IgD-negative memory B cell (primary cell): ENCODE results near the gene CD34. TPM values are rescaled to one million over a fixed set of nuclear protein-coding genes. Genes with fewer than 3 reads are reported as not detected.

Source experiments
- H3K27ac Mint-ChIP-seq, 3 donors: one replicate each; pipeline ENCODE4 v1.8.0; 2020 to 2022; ENCODE audit warnings: mild to moderate bottlenecking in 3 of 3, mixed read lengths in 3 of 3, moderate library complexity in 1 of 3
- H3K27me3 Mint-ChIP-seq: one replicate; pipeline ENCODE4 v1.8.0; 2021; ENCODE audit warnings: mixed read lengths
- H3K36me3 Mint-ChIP-seq: one replicate; pipeline ENCODE4 v1.8.0; 2020; ENCODE audit warnings: mild to moderate bottlenecking, mixed read lengths
- H3K4me1 Mint-ChIP-seq, 3 donors: one replicate each; pipeline ENCODE4 v1.8.0; 2020 to 2022; ENCODE audit warnings: mixed read lengths in 3 of 3, mild to moderate bottlenecking in 1 of 3
- H3K4me3 Mint-ChIP-seq, 4 donors: one replicate each; pipeline ENCODE4 v1.8.0; 2020 to 2022; ENCODE audit warnings: mild to moderate bottlenecking in 4 of 4, mixed read lengths in 4 of 4, moderate library complexity in 3 of 4
- H3K9me3 Mint-ChIP-seq, 3 donors: one replicate each; pipeline ENCODE4 v1.8.0; 2020 to 2021; ENCODE audit warnings: mixed read lengths in 3 of 3, mild to moderate bottlenecking in 1 of 3
- polyA plus RNA-seq: library from polyadenylated mRNA; unstranded; fragments of 300-500 nt; fragmentation: Illumina TruSeq; gene quantifications from one replicate; pipeline ENCODE4 v1.2.3, GENCODE V29; 2021

CD34 gene
- polyA plus RNA-seq, 1 donor from 2014 or later, result not detected

DNA sequence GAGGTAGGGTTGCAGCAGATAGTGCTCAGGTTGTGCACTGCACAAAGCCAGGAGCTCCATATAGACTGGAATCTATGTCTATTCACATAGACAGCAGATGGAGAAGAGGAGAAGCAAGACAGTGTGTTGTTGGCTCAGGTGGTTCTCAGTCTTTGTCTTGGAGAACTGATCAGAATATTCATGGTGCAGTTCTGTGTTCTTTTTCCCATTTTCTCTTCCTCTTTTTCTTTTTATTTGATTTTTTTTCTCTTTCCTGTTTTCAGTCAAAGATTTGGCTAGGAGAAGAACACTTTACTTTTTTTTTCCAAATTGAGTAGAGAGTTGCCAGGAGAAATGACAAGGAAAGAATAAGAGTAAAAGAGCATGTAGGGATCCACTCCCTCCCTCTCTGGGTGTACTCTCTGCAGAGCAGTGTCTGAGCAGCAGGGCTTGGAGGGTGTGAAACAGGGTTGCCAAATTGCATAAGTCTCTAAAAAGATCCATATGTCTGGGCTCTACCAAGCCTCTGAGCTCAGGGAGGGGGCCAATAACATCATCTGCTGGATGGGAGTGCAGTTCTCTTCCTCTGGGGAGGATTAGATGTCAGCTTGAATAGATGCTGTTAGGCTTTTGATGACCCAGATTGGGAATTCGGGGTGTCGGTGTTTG, 8.7 kb upstream of the CD34 start:
- Mint-ChIP-seq H3K27ac (peak overlapping the region in 1 of 3 donors; percentile 17), H3K9me3 (no peaks in the 10 kb centered on the region), H3K36me3 (no peaks in the 10 kb centered on the region), H3K4me3 (no peak overlapping the region), H3K4me1 (peaks cover 2 to 7% (median 5%) of the 10 kb centered on the region in 3 donors), H3K27me3 (peaks cover 28% of the 10 kb centered on the region)

DNA sequence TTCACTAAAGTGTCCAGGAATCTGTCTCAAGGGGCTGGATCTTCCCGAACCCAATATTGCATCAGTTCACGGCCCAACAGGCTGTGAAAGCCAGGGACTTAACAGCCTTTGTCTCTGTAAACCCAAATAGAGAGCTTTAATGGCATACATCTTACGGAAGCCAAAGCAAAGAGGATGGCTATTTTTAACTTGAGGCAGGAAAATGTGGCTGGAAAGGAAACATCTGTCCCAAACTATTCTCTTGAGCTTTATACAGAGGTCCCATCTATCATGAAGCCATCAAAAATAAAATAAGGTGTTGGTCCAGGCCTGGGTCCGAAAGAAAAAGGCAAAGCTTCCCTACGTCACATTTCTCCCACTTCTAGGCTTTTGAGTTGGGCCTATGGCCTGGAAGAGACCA, 7.7 kb upstream of the CD34 start:
- Mint-ChIP-seq H3K4me3 (no peak overlapping the region), H3K27me3 (peaks cover 24% of the 10 kb centered on the region), H3K27ac (no peak overlapping the region), H3K4me1 (peaks cover 2 to 7% (median 5%) of the 10 kb centered on the region in 3 donors), H3K36me3 (no peaks in the 10 kb centered on the region), H3K9me3 (no peaks in the 10 kb centered on the region)

DNA sequence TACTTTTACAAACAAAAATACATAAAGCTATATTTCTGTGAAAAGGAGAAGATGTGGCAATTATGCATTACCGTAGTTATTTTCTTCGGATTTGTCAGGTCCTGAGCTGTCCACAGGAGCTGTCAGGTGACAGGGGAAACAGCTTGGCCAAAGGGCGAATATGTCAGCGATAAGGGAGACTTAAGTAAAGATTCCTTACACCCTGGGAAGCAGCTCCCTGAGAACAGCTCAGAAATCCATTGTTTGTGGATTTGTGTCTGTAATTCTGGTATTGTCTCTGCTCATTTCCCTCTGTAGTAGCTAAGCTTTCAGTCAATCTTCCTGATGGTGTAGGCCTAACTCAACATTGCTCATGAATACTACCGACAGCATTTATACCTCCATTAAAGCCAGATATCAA, 7.1 kb upstream of the CD34 start:
- H3K9me3 Mint-ChIP-seq, result no peaks in the 10 kb centered on the region
- no peak overlapping the region for H3K27ac Mint-ChIP-seq
- H3K4me1 Mint-ChIP-seq, result peaks cover 2 to 7% (median 5%) of the 10 kb centered on the region in 3 donors
- no peak overlapping the region for H3K4me3 Mint-ChIP-seq
- H3K36me3 Mint-ChIP-seq, result no peaks in the 10 kb centered on the region
- H3K27me3 Mint-ChIP-seq, result peaks cover 23% of the 10 kb centered on the region

DNA sequence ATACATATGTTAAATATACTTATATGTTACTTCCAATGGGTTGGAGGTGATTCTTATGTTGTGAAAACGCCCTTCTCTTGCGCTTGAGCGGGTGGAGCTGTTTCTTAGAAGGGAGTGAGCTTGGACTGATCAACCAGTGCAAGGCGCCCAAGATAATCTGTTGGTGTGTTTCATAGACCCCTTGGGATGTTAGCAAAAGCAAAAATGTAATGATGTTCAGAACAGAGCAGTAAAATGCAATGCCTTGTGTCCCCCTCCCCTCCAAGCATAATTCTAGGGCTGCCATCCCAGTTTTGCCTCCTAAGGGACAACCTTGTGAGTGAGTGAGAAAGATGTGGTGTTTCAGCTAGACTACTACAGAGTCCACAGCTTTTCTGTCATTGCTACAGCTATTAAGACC, 6.2 kb upstream of the CD34 start:
- no peaks in the 10 kb centered on the region for H3K9me3 Mint-ChIP-seq
- H3K27ac Mint-ChIP-seq, result no peak overlapping the region
- peaks cover 2 to 7% (median 5%) of the 10 kb centered on the region in 3 donors for H3K4me1 Mint-ChIP-seq
- H3K4me3 Mint-ChIP-seq, result no peak overlapping the region
- no peaks in the 10 kb centered on the region for H3K36me3 Mint-ChIP-seq
- peaks cover 28% of the 10 kb centered on the region for H3K27me3 Mint-ChIP-seq

DNA sequence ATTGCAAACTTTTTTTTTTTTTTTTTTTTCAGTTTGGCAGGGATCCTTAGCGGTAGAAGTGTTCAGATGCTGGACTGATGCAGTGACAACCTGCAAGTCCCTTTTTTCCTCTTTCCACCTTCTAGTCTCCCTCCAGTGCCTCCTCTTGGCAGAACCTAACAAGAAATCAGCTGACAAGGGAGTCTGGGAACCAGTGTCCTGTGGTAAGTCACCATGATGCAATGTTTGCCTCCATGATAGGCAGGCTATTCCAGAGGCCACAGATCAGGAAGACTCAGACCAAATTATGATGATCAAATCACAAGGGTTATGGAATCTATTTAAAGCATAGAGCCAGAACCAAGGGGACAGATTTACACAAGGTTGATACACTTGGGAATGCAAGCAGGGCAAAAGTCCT, 3.0 kb upstream of the CD34 start:
- peaks cover 0 to 2% (median 0%) of the 10 kb centered on the region in 3 donors for H3K9me3 Mint-ChIP-seq
- H3K4me1 Mint-ChIP-seq, result peaks cover 7 to 15% (median 11%) of the 10 kb centered on the region in 3 donors
- H3K27me3 Mint-ChIP-seq, result peaks cover 34% of the 10 kb centered on the region
- no peak overlapping the region for H3K27ac Mint-ChIP-seq
- H3K36me3 Mint-ChIP-seq, result peaks cover 3% of the 10 kb centered on the region
- no peak overlapping the region for H3K4me3 Mint-ChIP-seq

DNA sequence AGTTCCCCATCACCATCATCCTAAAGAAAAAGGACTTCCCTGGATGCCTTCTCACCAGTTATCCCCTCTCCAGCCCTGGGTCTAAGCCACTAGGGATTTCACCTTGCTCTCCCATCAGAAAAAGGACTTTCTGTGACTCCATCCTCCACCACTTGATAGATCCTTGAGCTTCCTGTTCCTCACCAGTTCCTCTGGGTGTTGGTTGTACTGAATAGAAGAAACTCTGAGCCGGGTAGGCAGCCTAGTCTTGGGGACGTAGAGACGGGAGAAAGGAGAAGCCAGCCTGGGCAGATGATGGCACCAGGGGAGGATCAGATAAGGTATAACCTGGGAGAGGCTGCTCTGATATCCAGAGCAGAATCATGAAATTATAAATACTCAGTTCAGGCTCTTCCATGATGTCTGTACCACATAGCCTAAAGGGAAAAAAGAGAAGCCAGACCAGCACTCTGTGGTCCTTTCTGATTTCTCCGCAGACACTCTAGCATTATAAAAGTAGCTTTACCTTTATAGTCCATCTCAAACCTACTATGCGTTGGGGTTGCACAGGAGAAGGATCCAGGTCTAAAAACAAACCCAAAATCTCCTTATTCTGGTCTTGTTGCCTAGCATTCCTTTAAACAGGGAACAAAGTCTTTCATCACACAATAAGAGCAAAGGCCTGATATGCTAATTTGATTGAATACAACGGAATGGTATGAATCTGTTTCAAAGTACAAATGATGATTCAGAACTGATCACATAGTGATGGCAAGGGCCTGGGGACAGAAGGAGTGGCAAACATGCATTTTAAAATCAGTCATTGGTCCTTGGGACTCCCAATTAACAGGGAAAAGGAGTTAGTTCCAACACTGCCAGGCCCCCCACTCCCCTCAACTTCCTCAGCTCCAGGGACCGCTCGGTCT, 1.2 kb upstream of the CD34 start:
- Mint-ChIP-seq H3K4me1 (peaks cover 7 to 15% (median 11%) of the 10 kb centered on the region in 3 donors), H3K4me3 (no peak overlapping the region), H3K9me3 (peaks cover 0 to 2% (median 0%) of the 10 kb centered on the region in 3 donors), H3K27me3 (peaks cover 36% of the 10 kb centered on the region), H3K27ac (no peak overlapping the region), H3K36me3 (peaks cover 3% of the 10 kb centered on the region)

DNA sequence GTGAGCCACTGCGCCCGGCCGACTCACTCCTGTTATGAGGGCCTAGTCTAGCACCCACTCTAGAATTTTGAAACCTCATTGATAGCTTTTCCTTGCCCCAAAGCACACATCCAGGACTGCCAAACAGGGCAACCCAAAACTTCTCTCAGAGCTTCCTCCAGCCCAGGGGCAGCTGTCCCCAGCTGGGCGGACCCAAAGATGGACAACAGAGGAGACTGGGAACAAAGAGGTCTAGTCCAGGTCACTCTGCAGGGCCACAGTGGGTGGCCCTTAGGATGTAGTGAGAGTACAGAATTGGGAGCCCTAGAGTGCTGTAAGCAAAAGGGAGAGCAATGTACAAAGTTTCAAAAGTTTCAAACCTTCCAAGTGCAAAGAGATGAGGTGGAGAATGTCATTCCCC, 1.2 kb downstream of the CD34 start:
- H3K9me3 Mint-ChIP-seq, result peaks cover 0 to 2% (median 0%) of the 10 kb centered on the region in 3 donors
- no peak overlapping the region for H3K4me3 Mint-ChIP-seq
- peaks cover 7 to 15% (median 11%) of the 10 kb centered on the region in 3 donors for H3K4me1 Mint-ChIP-seq
- peaks cover 38% of the 10 kb centered on the region for H3K27me3 Mint-ChIP-seq
- H3K36me3 Mint-ChIP-seq, result peaks cover 3% of the 10 kb centered on the region
- peak overlapping the region in 1 of 3 donors; percentile 23 for H3K27ac Mint-ChIP-seq

DNA sequence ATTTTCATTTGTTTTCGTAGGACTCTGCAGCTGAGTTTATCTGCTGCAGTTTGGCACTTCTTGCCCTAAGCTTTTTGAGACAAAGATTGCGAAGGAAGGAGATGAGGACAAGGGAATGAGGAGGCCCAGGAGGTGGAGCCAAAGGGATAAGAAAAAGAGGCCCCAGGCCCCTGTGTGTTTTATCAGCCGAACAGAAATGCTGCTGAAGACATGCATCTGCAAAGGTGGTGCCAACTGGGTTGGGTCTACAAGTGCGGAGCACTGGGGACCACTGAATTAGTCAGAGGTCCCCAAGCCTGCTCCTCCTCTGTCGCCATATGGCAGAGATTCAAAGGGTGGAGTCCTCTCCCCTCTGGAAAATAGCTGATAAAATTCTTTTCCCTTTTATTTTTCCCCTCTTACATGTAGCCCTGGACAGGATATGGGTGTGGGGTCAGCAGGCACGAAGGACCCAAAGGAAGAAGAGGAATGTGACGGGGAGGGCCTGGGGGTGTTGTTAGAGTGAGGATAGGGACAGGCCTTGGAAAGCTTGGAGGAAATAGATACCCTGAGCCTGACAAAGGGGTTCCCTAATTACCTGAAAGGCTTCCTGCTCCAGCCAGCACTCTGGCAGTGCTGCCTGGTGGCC, 2.7 kb downstream of the CD34 start:
- H3K9me3 Mint-ChIP-seq, result peaks cover 0 to 2% (median 0%) of the 10 kb centered on the region in 3 donors
- peaks cover 7 to 15% (median 11%) of the 10 kb centered on the region in 3 donors for H3K4me1 Mint-ChIP-seq
- peaks cover 36% of the 10 kb centered on the region for H3K27me3 Mint-ChIP-seq

DNA sequence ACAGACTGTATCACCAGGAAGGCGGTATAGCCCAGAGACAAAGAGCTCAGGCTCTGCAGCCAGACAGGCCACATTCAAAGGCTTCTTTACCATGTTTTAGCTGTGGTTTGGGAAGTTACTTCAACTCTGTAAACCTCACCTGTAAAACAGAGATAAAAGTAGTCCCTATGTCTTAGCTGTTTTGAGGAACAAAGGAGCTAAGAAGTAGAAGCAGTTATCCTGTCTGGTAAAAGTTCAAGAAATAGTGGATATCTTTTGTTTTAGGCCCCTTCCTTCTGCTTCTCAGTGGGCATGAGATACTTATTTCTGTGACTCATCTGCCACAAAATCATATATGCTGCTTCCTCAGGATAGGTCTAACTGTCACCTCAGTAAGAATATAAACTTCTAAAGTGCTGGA, 6.5 kb downstream of the CD34 start:
- H3K27me3 Mint-ChIP-seq, result peaks cover 5% of the 10 kb centered on the region
- no peak overlapping the region for H3K27ac Mint-ChIP-seq
- no peaks in the 10 kb centered on the region for H3K4me1 Mint-ChIP-seq
- no peaks in the 10 kb centered on the region for H3K36me3 Mint-ChIP-seq
- no peak overlapping the region for H3K4me3 Mint-ChIP-seq
- no peaks in the 10 kb centered on the region for H3K9me3 Mint-ChIP-seq

More for the DNA sequence above, 2.7 kb downstream of the CD34 start:
- Mint-ChIP-seq H3K36me3 (peaks cover 3% of the 10 kb centered on the region), H3K4me3 (no peak overlapping the region), H3K27ac (no peak overlapping the region)

DNA sequence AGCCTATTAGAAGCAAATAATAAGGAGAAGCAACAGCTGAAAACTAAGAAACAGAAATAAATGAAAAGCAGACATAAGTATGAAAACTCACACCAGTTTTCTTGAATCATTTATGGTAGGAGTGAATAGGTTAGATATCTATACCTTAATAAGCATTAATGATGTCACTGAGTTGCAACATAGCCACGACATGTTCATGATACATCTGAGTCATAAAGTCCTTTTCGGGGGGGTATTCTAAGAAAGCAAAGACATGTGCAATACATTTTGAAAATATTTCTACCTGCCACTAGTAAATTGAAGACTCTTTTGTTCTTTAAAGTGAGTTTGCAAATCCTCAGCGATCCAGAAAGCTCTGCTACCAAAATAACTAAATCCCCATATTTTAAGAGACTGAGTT, 7.2 kb downstream of the CD34 start:
- Mint-ChIP-seq H3K27me3 (peaks cover 3% of the 10 kb centered on the region), H3K9me3 (no peaks in the 10 kb centered on the region), H3K4me3 (no peak overlapping the region), H3K36me3 (no peaks in the 10 kb centered on the region), H3K27ac (no peak overlapping the region), H3K4me1 (no peaks in the 10 kb centered on the region)

DNA sequence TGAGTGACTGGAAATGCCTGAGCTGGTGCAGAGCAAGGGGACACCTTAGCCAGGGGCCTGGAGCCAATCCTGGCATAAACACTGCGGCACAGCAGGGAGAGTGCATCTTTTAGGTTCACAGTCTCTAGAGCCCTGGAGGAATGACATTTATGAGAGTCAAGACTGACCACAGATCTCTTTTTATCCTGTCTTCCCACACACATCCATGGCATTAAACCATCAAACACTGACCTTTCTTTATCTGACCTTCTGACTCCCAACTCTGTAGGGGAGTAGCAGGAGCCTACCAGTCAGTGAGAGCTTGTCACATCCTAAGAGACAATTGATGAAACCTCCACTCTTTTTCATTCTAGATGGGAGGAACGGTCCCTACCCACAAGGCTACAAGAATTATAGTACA, 7.9 kb downstream of the CD34 start:
- H3K4me1 Mint-ChIP-seq, result no peaks in the 10 kb centered on the region
- H3K9me3 Mint-ChIP-seq, result no peaks in the 10 kb centered on the region
- no peak overlapping the region for H3K4me3 Mint-ChIP-seq
- no peaks in the 10 kb centered on the region for H3K36me3 Mint-ChIP-seq
- H3K27me3 Mint-ChIP-seq, result peaks cover 3% of the 10 kb centered on the region
- H3K27ac Mint-ChIP-seq, result no peak overlapping the region

DNA sequence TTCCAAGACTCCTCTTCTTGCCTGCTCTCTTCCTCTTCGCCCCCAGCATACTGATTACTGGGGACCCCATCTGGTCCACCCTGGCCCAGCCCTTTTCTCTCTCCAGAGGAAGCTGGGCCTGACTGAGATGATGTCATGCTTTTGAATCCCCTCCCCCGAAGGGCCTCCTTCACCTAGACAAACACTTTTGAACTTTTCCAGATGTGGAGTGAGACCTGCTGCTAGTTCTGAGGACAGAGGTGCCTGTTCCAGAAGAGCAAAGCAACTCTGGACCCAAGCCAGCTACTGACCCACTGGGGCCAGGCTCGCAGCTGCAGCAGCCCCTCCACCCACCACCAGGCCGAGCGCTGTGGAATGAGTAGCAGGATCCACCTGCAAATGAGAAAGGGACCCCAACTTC, 8.4 kb downstream of the CD34 start:
- Mint-ChIP-seq H3K27ac (no peak overlapping the region), H3K36me3 (no peaks in the 10 kb centered on the region), H3K4me1 (no peaks in the 10 kb centered on the region), H3K9me3 (no peaks in the 10 kb centered on the region), H3K4me3 (no peak overlapping the region), H3K27me3 (peaks cover 3% of the 10 kb centered on the region)

DNA sequence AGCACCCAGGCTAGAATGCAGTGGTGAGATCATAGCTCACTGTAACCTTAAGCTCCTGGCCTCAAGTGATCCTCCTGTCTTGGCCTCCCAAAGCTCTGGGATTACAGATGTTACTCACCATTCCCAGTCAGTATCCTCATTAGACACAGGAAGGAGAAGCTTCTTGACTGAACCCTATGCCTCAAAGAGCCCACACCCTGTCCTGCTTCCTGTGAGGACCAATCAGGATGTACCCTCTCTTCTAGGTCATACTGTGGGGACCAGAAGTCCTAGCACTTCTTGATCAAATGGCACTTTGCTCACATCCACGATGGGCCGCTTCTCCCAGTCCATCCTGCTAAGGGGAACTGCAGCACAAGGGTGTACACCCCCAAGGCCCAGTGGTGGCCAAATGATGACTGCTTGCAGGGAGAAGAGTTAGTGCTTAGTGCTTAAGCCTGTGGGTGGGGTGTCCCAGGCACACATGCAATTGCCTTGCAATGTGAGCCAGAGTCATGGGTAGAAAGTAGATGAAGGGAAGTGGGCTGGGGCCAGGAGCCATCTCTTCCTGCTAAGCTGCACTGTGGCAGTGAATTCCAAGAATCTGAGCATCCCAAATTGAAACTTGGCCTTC, 9.8 kb downstream of the CD34 start:
- H3K4me3 Mint-ChIP-seq, result no peak overlapping the region
- H3K4me1 Mint-ChIP-seq, result no peaks in the 10 kb centered on the region
- H3K36me3 Mint-ChIP-seq, result no peaks in the 10 kb centered on the region

DNA sequence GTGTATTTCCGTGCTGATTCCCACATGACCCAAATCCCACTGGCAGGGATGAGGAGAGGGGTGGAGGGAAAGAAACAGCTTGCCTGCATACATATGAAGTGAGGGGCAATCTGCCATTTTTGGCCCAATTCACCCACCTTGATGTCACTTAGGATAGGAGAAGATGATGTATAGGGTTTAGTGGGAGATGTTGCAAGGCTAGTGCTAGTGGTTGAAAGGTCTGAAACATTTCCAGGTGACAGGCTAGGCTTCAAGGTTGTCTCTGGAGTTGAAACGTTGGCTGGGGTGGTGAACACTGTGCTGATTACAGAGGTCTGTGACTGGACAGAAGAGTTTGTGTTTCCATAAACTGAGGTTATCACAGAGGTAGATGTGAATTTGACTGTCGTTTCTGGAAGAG, 12.1 kb downstream of the CD34 start:
- H3K9me3 Mint-ChIP-seq, result no peaks in the 10 kb centered on the region
- H3K4me1 Mint-ChIP-seq, result peaks cover 0 to 3% (median 0%) of the 10 kb centered on the region in 3 donors
- H3K36me3 Mint-ChIP-seq, result no peaks in the 10 kb centered on the region
- no peak overlapping the region for H3K27ac Mint-ChIP-seq
- no peaks in the 10 kb centered on the region for H3K27me3 Mint-ChIP-seq
- no peak overlapping the region for H3K4me3 Mint-ChIP-seq

More for the DNA sequence above, 9.8 kb downstream of the CD34 start:
- Mint-ChIP-seq H3K9me3 (no peaks in the 10 kb centered on the region), H3K27ac (no peak overlapping the region), H3K27me3 (peaks cover 3% of the 10 kb centered on the region)

DNA sequence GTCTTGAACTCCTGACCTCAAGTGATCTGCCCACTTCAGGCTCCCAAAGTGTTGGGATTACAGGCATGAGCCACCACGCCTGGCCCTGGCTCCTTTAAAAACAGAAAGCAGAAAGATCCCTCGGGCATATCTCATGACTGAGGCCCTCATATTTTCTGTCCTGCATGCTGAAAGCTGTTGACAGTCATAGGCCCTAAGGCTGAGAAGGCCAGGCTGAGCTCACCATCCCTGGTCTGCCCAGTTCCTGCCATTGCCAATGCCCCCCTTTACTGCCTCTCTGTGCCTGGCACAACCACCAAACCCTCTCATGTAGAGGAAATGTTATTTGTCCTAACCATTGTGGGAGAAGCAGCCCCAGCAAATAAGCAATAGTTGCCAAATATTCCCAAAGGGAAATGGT, 12.7 kb downstream of the CD34 start:
- Mint-ChIP-seq H3K36me3 (no peaks in the 10 kb centered on the region), H3K4me1 (peaks cover 0 to 6% (median 0%) of the 10 kb centered on the region in 3 donors), H3K4me3 (no peak overlapping the region), H3K27ac (no peak overlapping the region), H3K27me3 (peaks cover 1% of the 10 kb centered on the region), H3K9me3 (no peaks in the 10 kb centered on the region)
